HepG2 (cell line): ENCODE data around the gene HIPK4. TPM values are rescaled to one million over a fixed set of nuclear protein-coding genes. Genes with fewer than 3 reads are reported as not detected.

Experiments
- ATAC-seq: fragments of 200-7000 bp; cut with Tn5 transposase; 3 replicates; pipeline ENCODE4 v1.9.1; 2020; ENCODE audit warnings: mild to moderate bottlenecking, moderate library complexity
- BruUV-seq: library from RNA; stranded (reverse); fragments of 400-500 nt; replicated peaks from 2 replicates; lab custom pipeline; 2021; lab: Mats Ljungman, UMichigan
- CTCF ChIA-PET: fragments of 300-600 bp; formaldehyde crosslinking; extraction: SDS; loops from one replicate; lab custom pipeline; 2021; ENCODE audit warnings: low total read pairs, inconsistent platforms, low intra/inter-chr PET ratio; lab: Yijun Ruan, JAX
- POLR2A ChIA-PET: fragments of 350-600 bp; sonication (Branson Sonifier 250); formaldehyde crosslinking; loops from one replicate; lab custom pipeline; 2020; ENCODE audit warnings: antibody characterized with exemption, inconsistent platforms; lab: Yijun Ruan, JAX
- DNase-seq: peaks from one replicate; pipeline ENCODE4 v3.0.0-alpha.2; 2015; ENCODE audit warnings: low spot score
- FAIRE-seq: peaks from 3 replicates; lab custom pipeline; 2011; peaks lifted over from hg19 to GRCh38; lab: Jason Lieb, UNC
- H2AFZ ChIP-seq: one replicate; pipeline ENCODE4 v1.6.1; 2011; ENCODE audit warnings: low read length, inconsistent platforms
- H3K27ac ChIP-seq: fragments of 300-600 bp; 3 replicates; pipeline ENCODE4 v1.8.0; 2011; ENCODE audit warnings: mixed run types, mild to moderate bottlenecking, mixed read lengths, low read length, inconsistent platforms; ENCODE audit not compliant: insufficient read depth; ENCODE audit errors: extremely low read length
- H3K27me3 ChIP-seq, 2 experiments: fragments of 200-600 bp in 1 of 2; 2 replicates in 1 of 2; 3 replicates in 1 of 2; pipeline versions ENCODE4 v1.6.0 to v1.8.0; 2011; ENCODE audit warnings: low read length in 2 of 2, mild to moderate bottlenecking in 2 of 2, moderate library complexity in 2 of 2, inconsistent platforms in 1 of 2; ENCODE audit not compliant: insufficient read depth in 2 of 2, control insufficient read depth in 1 of 2
- H3K36me3 ChIP-seq, 2 experiments: fragments of 200-600 bp in 1 of 2; replicated peaks in 1 of 2; 2 replicates in 1 of 2; 3 replicates in 1 of 2; pipeline versions ENCODE4 v1.5.1 to v1.8.0; 2011; ENCODE audit warnings: low read length in 2 of 2, inconsistent platforms in 1 of 2; ENCODE audit not compliant: insufficient read depth in 2 of 2, control insufficient read depth in 1 of 2
- H3K4me1 ChIP-seq: 2 replicates; pipeline ENCODE4 v1.5.1; 2012; ENCODE audit warnings: low read length, inconsistent platforms; ENCODE audit not compliant: insufficient read depth
- H3K4me2 ChIP-seq: 2 replicates; pipeline ENCODE4 v1.6.0; 2011; ENCODE audit warnings: low read depth, low read length, inconsistent platforms
- H3K4me3 ChIP-seq, 3 experiments: fragments of 200-600 bp in 1 of 3; sonication (generic), shearing (Covaris generic) in 1 of 3; replicated peaks in 1 of 3; 2 replicates each; pipeline ENCODE4 v1.5.1; 2011 to 2016; ENCODE audit warnings: low read length in 3 of 3, inconsistent platforms in 2 of 3, low read depth in 2 of 3, mild to moderate bottlenecking in 2 of 3, control low read depth in 1 of 3, mixed read lengths in 1 of 3; ENCODE audit not compliant: insufficient read depth in 1 of 3
- H3K79me2 ChIP-seq: one replicate; pipeline ENCODE4 v1.6.1; 2011; ENCODE audit warnings: low read length, inconsistent platforms; ENCODE audit not compliant: insufficient read depth
- H3K9ac ChIP-seq: 2 replicates; pipeline ENCODE4 v1.6.0; 2011; ENCODE audit warnings: mild to moderate bottlenecking, low read depth, low read length, inconsistent platforms; ENCODE audit not compliant: insufficient read depth
- H3K9me3 ChIP-seq: 2 replicates; pipeline ENCODE4 v1.5.1; 2012; ENCODE audit warnings: mild to moderate bottlenecking, low read length
- H4K20me1 ChIP-seq: 2 replicates; pipeline ENCODE4 v1.6.0; 2011; ENCODE audit warnings: inconsistent platforms, mild to moderate bottlenecking, low read length, moderate library complexity; ENCODE audit not compliant: insufficient read depth
- ZNF282 ChIP-seq: fragments of 450-650 bp; IDR thresholded peaks from 2 replicates; pipeline ENCODE4 v1.6.1; 2018; ENCODE audit not compliant: partially characterized antibody
- ZNF510 ChIP-seq: sonication (generic); formaldehyde crosslinking; IDR thresholded peaks from 2 replicates; pipeline ENCODE4 v1.4.0; 2020; ENCODE audit warnings: low read depth, mild to moderate bottlenecking, missing genetic modification reagents
- ZNF792 ChIP-seq: IDR thresholded peaks from 2 replicates; pipeline ENCODE4 v1.6.1; 2016
- WGBS: methylation state at CpG from one replicate; pipeline ENCODE4 v1.1.6; 2017; ENCODE audit warnings: low lambda C conversion rate; 5-methylcytosine and 5-hydroxymethylcytosine counted together
- in situ Hi-C: cut with HindIII; loops from 2 replicates; pipeline ENCODE4 v1.10.0; 2017; ENCODE audit warnings: low pct_unique_long_range_greater_than_20kb; ENCODE audit not compliant: extremely low pct_ligation_motif_present
- intact Hi-C: fragments of 100-400 bp; cut with micrococcal nuclease; formaldehyde crosslinking; loops from one replicate; pipeline ENCODE4 v1.10.0; 2022; ENCODE audit not compliant: unreplicated experiment
- polyA plus RNA-seq, 8 experiments: library from polyadenylated mRNA; depleted of rRNA in 3 of 8; stranded (reverse) in 7 of 8; unstranded in 1 of 8; fragments of >200 nt; fragmentation: Illumina TruSeq in 4 of 8; extraction: Trizol in 4 of 8; gene quantifications; 2 replicates each; pipeline versions ENCODE4 v1.2.1 to v1.2.3, GENCODE V29; 2011 to 2016; ENCODE audit warnings: low read depth in 4 of 8, missing spikeins in 1 of 8, mixed read lengths in 1 of 8; ENCODE audit not compliant: insufficient read depth in 1 of 8
- total RNA-seq, 5 experiments: library from RNA; depleted of rRNA; stranded (reverse); fragments of >200 nt; fragmentation: Illumina TruSeq; extraction: Trizol; gene quantifications; 2 replicates each; pipeline ENCODE4 v1.2.3, GENCODE V29; 2016; ENCODE audit warnings: low read depth in 1 of 5
- TF ChIP-seq, protein P1 (sequence below): sonication (generic); formaldehyde crosslinking; IDR thresholded peaks from one replicate; pipeline ENCODE4 v1.5.1; 2020; ENCODE audit warnings: mild to moderate bottlenecking, missing genetic modification reagents; ENCODE audit errors: not compliant biosample characterization

Gene HIPK4
- total and polyA plus RNA-seq, 2 of the 13 experiments (the other 11 are each of a cell fraction or from before 2014, with no cell fraction given) = 0.03 TPM; not detected in 1

GRCh38 chr19:40357640-40358039 lies 32.3 kb downstream of the HIPK4 start:
- Histone ChIP-seq H3K4me2 (no peak overlapping the region), H3K79me2 (no peaks in the 10 kb centered on the region), H3K36me3 (no peaks in the 10 kb centered on the region; a peak in 1 of 5 replicates), H3K4me3 (no peak overlapping the region), H3K27ac (no peak overlapping the region), H3K4me1 (peaks cover 7% of the 10 kb centered on the region)
- ChIA-PET POLR2A (interaction anchor here (1.3 kb wide), 1 partner anchor 9 kb away, joined by 3 read pairs; the partner anchor contains the start of genes C19orf47 and PLD3), CTCF (no interaction called here)
- WGBS = 95% methylated on average over 3 of the region's 3 CpGs
- no TSS peak for BruUV-seq
- TF ChIP-seq ZNF510 = no peak
- TF ChIP-seq, all 625 proteins: peak for 0
- in situ Hi-C loops (no loop called here), intact Hi-C loops (no loop called here)
- no peak for ATAC-seq
- Histone ChIP-seq H3K9ac (no peak overlapping the region), H3K9me3 (no peaks in the 10 kb centered on the region), H2AFZ (no peak overlapping the region), H3K27me3 (no peaks in the 10 kb centered on the region), H4K20me1 (no peaks in the 10 kb centered on the region)
- DNase-seq = no peak
- FAIRE-seq = no peak

- 88% methylated on average over 6 of the region's 6 CpGs for WGBS
- Histone ChIP-seq H3K4me2 (no peak overlapping the region), H3K9ac (no peak overlapping the region), H3K79me2 (no peaks in the 10 kb centered on the region), H3K27ac (no peak overlapping the region), H2AFZ (no peak overlapping the region), H3K27me3 (no peaks in the 10 kb centered on the region), H4K20me1 (no peaks in the 10 kb centered on the region), H3K9me3 (no peaks in the 10 kb centered on the region), H3K4me1 (peaks cover 7% of the 10 kb centered on the region), H3K4me3 (no peak overlapping the region), H3K36me3 (no peaks in the 10 kb centered on the region; a peak in 1 of 5 replicates)
- ChIA-PET POLR2A (interaction anchor here (1.3 kb wide), 1 partner anchor 9 kb away, joined by 3 read pairs; the partner anchor contains the start of genes C19orf47 and PLD3), CTCF (no interaction called here)
- TF ChIP-seq, protein P1, sequence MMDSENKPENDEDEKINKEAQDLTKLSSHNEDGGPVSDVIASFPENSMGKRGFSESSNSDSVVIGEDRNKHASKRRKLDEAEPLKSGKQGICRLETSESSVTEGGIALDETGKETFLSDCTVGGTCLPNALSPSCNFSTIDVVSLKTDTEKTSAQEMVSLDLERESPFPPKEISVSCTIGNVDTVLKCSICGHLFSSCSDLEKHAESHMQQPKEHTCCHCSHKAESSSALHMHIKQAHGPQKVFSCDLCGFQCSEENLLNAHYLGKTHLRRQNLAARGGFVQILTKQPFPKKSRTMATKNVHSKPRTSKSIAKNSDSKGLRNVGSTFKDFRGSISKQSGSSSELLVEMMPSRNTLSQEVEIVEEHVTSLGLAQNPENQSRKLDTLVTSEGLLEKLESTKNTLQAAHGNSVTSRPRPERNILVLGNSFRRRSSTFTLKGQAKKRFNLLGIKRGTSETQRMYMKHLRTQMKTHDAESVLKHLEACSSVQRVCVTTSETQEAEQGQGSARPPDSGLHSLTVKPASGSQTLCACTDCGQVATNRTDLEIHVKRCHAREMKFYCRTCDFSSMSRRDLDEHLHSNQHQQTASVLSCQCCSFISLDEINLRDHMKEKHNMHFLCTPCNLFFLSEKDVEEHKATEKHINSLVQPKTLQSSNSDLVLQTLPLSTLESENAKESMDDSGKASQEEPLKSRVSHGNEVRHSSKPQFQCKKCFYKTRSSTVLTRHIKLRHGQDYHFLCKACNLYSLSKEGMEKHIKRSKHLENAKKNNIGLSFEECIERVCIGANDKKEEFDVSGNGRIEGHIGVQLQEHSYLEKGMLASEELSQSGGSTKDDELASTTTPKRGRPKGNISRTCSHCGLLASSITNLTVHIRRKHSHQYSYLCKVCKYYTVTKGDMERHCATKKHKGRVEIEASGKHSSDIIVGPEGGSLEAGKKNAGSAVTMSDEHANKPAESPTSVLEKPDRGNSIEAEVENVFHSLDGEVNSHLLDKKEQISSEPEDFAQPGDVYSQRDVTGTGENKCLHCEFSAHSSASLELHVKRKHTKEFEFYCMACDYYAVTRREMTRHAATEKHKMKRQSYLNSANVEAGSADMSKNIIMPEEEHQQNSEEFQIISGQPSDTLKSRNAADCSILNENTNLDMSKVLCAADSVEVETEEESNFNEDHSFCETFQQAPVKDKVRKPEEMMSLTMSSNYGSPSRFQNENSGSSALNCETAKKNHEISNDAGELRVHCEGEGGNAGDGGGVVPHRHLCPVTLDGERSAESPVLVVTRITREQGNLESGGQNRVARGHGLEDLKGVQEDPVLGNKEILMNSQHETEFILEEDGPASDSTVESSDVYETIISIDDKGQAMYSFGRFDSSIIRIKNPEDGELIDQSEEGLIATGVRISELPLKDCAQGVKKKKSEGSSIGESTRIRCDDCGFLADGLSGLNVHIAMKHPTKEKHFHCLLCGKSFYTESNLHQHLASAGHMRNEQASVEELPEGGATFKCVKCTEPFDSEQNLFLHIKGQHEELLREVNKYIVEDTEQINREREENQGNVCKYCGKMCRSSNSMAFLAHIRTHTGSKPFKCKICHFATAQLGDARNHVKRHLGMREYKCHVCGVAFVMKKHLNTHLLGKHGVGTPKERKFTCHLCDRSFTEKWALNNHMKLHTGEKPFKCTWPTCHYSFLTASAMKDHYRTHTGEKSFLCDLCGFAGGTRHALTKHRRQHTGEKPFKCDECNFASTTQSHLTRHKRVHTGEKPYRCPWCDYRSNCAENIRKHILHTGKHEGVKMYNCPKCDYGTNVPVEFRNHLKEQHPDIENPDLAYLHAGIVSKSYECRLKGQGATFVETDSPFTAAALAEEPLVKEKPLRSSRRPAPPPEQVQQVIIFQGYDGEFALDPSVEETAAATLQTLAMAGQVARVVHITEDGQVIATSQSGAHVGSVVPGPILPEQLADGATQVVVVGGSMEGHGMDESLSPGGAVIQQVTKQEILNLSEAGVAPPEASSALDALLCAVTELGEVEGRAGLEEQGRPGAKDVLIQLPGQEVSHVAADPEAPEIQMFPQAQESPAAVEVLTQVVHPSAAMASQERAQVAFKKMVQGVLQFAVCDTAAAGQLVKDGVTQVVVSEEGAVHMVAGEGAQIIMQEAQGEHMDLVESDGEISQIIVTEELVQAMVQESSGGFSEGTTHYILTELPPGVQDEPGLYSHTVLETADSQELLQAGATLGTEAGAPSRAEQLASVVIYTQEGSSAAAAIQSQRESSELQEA (CRISPR knock-in tag) = no peak
- TF ChIP-seq ZNF282 (no peak), ZNF792 (no peak)
- ATAC-seq (no peak), FAIRE-seq (no peak), DNase-seq (no peak)
- intact Hi-C loops = no loop called here
- in situ Hi-C loops = no loop called here
- BruUV-seq = no TSS peak
These were observed 33.0 kb downstream of the HIPK4 start for GRCh38 chr19:40356681-40357595.
